Frontal cortex (tissue), 4 donors: ENCODE data around the gene SYNPO. TPM values are rescaled to one million over a fixed set of nuclear protein-coding genes. Genes with fewer than 3 reads are reported as not detected.

Experiments used
- DNase-seq, 2 donors: peaks; one replicate each; pipeline ENCODE4 v3.0.0; 2012; ENCODE audit warnings: low spot score in 2 of 2
- FAIRE-seq: peaks from 2 replicates; lab custom pipeline; 2012; peaks lifted over from hg19 to GRCh38; lab: Jason Lieb, UNC
- total RNA-seq: library from RNA; depleted of rRNA; stranded (reverse); fragments of >200 nt; gene quantifications from one replicate; pipeline ENCODE4 v1.2.3, GENCODE V29; 2014
- donor health status: control.
- donor health status: control.
- donor health status: control.

The SYNPO gene
- total RNA-seq, 1 donor from 2014 or later, result 3.7 TPM

DNA sequence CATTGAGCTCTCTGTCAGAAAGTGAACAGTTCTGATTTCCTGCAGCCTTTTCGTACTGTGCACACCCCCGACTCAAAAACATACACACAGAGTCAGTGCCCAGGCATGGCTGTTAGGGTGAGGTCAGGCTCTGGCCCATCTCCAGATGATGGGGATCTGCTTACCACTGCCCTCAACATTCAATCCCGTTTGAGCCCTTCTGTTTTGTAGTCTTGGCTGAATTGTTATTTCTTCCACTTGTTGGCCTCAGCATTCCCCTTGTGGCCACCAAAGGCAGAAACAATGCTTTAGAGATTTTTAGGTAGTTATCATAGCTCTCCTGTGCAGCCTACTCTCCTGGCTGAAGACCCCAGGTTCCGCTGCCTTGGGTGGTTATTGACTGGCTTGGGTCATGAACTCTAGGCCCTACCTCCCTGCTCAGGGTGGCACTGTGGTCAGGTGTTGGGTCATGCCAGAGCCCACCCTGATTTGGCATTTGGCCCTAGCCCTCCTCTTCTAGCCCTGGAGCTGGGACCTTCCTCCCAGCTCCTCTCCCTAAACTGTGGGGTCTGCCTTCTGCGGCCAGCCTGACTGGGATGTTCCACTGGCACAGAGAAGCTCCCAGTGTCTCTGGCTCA lies 12.8 kb downstream of the SYNPO start:
- DNase-seq, result no peak

DNA sequence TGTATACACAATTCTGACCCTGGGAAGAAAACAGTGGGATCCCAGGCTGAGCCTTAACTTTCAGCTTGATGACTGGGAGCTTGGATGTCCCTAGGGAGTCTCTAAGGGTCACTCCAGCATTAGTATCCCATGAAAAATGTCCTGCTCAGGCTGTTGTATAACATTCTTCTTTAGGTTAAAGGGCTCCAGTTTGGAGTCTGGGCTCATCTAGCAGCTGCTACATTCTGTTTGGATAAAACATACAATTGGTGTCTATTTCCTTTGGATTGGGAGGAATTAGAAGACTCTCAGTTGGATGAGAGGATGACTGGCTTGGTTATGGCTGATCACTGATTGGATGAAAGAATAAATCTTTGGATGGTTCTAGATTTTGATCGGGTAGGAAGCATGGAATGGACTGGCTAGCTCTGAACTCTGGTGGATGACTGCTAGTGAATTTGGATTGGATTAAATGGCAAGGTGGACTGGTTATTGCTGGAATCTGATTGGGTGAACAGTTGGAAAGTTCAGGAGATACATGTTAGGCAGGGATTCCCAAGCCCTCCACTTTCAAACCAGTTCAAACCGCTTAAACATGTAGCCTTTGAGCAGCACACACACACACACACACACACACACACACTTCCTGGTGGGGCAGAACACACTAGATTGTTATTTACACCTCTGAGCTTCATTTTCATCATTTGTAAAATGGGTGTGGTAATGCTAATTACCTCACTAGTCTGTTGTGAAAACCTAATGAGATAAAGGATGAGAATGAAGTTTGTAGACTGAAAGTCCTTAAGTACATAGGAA lies 13.5 kb downstream of the SYNPO start:
- no peak for FAIRE-seq
- no peak for DNase-seq

More for the DNA sequence above, 12.8 kb downstream of the SYNPO start:
- no peak for FAIRE-seq

DNA sequence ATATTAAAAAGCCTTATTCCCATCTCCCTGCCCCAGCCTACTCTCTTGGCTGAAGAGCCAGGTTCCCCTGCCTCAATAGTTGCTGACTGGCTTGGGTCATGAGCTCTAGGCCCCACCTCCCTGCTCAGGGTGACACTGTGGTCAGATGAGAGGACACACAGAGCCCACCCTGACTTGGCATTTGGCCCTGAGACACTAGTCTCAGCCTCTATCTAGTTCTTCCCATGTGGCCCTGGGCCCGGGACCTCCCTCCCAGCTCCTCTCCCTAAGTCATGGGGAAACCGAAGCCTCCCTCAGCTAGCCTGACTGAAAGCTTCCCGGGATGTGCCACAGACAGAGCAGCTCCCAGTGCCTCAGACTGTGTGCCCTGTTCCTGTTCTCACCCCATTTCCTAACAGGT lies 14.8 kb downstream of the SYNPO start:
- DNase-seq, result no peak

DNA sequence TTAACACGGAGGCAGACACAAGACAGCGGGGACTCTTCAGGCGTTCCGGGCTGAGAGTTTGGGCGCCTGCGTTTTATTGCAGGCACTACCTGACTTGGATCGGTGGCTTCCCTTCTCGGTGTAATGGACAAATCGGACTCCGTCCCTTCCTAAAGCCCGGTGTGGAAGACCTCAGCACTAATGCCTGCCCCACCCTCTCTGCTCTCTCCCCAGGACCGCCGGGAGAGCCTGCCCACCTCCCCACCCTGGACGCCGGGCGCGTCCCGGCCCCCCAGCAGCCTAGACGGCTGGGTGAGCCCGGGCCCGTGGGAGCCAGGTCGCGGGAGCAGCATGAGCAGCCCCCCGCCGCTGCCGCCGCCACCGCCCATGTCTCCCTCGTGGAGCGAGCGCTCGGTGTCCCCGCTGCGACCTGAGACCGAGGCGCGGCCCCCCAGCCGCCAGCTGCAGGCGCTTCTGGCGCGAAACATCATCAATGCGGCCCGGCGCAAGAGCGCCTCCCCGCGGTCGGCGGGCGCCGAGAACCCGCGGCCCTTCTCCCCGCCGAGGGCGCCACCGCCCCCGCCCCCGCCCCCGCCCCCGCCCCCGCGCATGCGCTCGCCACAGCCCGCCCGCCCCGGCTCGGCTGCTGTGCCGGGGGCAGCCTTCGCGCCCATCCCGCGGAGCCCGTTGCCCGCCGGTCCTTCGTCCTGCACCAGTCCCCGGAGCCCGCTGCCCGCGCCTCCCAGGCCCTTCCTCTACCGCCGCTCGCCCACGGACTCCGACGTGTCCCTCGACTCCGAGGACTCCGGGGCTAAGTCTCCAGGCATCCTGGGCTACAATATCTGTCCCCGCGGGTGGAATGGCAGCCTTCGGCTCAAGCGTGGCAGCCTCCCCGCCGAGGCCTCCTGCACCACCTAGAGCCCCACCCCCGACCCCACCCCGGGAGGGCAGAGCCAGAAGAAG lies 16.0 kb downstream of the SYNPO start:
- peak; percentile 96 to 97 for DNase-seq
- no peak for FAIRE-seq

More for the DNA sequence above, 14.8 kb downstream of the SYNPO start:
- FAIRE-seq, result no peak

DNA sequence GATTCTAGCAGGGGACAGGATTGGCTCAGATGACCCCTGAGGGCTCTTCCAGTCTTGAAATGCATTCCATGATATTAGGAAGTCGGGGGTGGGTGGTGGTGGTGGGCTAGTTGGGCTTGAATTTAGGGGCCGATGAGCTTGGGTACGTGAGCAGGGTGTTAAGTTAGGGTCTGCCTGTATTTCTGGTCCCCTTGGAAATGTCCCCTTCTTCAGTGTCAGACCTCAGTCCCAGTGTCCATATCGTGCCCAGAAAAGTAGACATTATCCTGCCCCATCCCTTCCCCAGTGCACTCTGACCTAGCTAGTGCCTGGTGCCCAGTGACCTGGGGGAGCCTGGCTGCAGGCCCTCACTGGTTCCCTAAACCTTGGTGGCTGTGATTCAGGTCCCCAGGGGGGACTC lies 17.7 kb downstream of the SYNPO start:
- no peak for FAIRE-seq
- no peak for DNase-seq

DNA sequence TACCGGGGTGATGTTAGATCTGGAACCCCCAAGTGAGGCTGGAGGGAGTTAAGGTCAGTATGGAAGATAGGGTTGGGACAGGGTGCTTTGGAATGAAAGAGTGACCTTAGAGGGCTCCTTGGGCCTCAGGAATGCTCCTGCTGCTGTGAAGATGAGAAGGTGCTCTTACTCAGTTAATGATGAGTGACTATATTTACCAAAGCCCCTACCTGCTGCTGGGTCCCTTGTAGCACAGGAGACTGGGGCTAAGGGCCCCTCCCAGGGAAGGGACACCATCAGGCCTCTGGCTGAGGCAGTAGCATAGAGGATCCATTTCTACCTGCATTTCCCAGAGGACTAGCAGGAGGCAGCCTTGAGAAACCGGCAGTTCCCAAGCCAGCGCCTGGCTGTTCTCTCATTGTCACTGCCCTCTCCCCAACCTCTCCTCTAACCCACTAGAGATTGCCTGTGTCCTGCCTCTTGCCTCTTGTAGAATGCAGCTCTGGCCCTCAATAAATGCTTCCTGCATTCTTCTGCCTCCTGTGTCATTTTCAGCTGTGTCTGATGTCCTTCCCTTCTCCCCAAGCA lies 18.3 kb downstream of the SYNPO start:
- no peak for DNase-seq
- FAIRE-seq, result no peak

DNA sequence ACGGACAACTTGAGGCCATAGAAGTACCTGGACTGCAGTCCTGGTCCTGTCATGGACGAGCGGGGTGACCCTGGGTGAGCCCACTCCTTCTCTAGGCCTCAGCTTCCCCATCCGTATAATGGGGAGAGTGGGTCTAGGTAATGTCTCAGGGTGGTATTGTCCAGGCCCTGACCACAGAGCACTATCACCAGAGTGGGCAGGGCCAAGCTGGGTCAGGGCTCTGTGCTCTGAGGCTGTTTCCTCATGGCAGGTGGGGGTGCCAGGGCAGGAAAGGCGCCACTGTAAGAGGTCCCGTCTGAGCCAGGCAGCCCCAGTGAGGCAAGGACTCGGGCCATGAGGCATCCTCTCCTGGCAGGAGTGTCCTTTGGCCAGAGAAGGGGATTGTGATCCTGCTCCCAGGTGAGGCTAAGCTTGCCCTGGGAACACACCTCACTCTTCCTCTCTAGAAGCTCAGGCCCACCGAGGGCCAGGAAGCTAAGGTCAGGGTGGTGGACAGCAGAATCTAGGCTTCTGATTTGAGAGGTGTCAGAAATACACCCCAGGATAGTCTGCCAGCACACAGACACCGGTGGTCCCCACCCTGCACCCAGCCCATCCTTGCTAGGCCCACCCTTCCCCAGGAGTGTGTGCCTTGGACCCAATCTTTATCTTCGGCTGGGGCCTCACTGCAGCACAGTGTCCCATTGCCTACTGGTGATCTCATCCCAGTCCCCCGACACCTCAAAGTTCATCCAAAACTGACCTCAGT lies 19.1 kb downstream of the SYNPO start:
- FAIRE-seq, result no peak

DNA sequence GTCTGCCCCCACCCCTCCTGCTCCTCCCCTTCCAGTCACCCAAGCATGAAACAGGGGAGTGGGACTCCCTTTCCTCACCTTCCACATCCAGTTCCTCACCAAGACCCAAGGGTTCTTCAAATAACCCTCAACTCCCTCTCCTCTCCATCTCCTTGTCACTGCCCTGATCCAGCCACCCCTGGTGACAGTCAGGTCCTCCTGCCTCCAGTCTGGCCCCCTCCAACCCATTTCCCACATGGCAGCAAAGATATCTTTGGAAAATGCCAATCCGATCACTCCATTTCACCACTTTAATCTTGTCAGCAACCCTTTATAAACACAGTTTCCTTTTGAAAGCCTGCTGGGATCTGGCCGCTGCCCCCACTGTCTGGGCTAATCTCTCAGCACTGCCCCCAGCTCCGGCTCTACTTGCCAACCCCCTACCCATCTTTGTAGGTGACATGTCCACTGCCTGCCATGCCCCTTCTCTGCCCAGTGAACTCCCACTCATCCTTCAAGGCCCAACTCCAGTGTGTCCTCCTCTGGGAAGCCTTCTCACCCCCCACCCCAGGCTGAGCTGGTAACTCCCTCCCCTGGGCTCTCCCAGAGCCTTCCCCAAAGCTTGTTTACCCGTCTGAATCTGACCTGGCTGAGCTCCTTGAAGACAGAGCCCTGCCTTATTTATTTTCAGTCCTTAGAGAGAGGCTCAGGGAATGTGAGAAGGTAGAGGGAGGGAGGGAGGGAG lies 19.8 kb downstream of the SYNPO start:
- DNase-seq, result no peak
- no peak for FAIRE-seq

More for the DNA sequence above, 19.1 kb downstream of the SYNPO start:
- DNase-seq, result no peak

DNA sequence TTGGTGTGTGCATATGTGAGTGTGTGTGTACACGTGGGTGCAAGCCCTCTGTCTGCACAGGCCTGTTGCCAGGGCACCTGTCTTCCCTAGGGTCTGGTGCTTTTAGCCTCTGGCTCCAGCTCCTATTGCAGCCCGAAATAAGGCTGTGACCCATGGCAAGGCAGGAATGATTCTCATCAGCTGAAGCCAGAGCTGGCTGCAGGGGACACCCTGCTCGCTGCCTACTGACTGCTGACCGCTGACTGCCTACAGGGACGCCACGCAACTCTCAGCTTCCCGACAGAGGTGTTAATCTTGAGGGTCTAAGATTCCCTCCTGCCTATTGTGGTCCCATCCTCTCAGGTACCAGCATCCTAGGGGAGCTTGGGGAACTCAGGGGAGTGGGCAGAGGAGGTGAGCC lies 20.6 kb downstream of the SYNPO start, which contains the start of gene MYOZ3:
Gene MYOZ3, plus strand, starts transcription at position 166 of the 400 bp plus-strand sequence. CDS start 1,691 bp downstream, outside the sequence.
- DNase-seq, result no peak
- no peak for FAIRE-seq

DNA sequence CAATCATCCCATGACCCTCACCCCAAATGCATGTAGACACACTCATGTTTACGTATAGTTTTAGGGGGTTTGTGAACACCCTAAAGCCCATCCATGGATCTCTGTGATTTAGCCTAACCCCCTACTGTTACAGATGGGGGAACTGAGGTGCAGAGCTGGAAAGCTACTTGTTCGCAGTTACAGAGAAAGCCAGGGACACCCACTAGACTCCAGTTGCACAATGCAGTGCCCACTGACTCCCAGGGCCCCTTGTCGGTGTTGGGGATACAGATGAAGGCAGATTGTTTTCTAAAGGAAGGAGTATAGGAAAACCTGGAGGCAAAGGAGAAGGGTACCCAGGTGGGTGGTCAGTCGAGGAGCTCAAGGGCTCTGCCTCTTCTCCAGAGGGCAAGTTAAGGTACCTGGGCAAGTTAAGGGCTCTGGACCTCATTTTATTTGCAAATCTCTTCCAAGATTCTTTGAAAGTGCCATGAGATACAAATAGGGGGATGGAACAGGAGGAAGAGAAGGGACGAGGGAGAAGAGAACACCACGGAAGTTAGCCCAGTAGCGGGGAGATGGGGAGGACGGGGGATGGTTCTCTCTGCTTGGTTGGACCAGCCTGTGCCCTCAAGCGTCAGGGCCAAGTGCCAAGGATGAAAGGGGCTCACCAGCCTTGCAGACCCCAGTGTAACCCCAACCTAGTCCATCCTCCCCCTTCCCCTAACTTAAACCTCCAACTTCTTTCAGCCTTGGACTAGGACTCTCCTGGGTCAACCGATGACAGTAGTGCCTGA lies 21.5 kb downstream of the SYNPO start:
- no peak for FAIRE-seq
- no peak for DNase-seq

DNA sequence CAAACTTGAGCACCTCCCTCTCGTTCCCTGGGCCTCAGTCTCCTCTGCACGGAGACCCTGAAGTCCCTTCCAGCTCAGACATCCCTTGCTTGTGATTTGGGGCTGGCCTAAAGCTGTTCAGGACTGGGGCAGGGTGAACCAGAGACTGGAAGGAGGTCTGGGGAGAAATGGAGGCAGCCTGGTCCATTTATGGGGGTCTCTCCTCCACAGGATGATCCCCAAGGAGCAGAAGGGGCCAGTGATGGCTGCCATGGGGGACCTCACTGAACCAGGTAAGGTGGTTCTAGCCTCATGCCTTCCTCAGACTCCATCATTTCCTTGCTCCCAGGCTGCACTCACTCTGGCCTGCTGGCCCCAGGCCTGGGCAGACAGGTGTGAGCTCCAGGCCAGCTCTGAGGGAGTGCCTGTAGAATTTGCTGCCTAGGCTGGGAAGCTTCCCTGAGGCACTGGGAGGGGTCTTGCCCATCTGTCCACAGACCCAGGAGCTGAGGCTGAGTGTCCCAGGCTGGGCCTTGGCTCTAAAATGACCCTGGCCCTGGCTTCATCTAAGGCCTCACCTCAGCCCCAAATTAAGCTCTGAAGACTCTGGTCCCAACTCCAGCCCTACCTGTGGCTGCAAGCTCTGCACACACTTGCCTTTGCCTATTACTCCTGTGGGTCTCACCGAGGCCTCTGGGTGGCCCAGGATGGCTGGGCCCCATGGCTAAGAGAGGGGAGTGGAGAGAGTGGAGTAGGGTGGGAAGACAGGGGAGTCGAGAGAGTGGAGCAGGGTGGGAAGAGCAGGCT lies 22.5 kb downstream of the SYNPO start:
- FAIRE-seq (no peak), DNase-seq (no peak)

DNA sequence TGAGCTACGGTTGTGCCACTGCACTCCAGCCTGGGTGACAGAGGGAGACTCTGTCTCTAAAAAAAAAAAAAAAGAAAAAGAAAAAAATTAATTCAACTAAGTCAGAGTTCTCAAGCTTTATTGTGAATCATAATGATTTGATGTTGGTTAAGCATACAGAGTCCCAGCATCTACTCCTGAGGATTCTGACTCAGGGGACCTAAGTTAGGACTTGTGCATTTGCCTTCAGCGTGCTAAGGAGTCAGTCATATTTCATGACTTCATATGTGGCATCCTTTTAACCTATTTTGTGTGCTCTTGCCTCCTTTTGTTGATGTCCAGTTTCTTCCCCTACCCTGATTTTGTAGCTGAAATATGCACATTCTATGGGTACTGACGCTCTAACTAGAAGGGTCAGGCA lies 23.5 kb downstream of the SYNPO start:
- DNase-seq (no peak), FAIRE-seq (no peak)

DNA sequence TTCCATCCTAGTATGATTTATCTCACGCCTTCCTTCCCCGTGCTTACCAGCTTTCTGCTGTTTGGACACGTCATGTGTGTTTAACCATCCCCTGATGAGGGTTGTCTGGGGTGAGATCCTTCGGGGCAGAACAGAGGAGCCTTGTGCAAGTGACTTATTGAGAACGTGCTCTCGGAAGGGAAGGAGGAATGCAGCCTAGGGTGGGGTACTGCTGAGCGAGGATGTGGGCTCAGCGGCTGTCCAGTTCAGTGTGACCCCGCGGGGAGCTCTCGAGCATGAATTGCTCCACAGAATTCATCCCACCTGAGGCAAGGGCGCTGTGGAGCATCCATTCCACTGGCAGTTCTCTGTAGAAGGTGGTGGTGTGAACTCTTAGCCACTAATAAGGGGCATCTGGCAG lies 24.6 kb downstream of the SYNPO start:
- DNase-seq (no peak), FAIRE-seq (no peak)

DNA sequence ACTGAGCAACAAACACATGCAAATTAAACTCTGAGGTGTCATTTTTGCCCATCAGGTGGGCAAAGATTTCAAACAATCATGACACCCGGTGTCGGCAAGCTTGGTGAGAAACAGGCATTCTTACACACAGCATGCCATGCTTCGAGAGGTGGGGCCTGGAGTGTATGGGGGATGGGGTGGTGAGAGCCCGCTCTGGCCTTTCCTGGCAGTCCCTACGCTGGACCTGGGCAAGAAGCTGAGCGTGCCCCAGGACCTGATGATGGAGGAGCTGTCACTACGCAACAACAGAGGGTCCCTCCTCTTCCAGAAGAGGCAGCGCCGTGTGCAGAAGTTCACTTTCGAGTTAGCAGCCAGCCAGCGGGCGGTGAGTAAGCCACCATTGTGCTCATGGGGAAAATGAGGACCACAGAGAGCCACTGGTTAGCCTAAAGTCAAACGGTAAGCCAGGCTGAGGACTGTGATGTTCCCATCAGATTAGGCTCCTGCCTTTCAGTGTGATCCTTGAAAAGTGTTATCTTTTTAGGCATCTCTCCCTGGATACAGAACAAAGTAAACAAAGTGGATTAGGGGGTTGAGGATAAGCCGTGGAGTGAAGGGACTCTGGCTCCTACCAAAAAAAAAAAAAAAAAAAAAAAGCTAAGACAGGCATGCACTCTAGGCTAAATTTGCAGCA lies 30.0 kb downstream of the SYNPO start:
- FAIRE-seq, result no peak

DNA sequence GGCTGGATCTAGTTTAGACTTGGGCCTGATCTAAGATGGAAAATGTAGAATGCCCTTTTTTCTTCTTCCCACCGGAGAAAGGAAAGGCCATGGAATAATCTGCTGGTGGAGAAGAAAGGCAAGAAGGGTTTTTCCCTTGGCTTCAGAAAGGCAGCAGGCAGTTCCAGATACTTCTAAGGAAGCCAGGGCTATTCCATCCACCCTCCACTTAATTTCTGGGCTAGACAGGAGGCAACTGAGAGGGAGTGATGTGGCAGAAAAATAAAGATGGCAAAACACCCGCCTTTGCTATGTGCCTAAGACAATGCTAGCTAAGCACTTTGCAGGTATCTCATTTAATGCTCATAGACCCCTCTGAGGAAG lies 30.5 kb downstream of the SYNPO start:
- FAIRE-seq (no peak), DNase-seq (peak in 1 of 2 donors; percentile 10)

More for the DNA sequence above, 30.0 kb downstream of the SYNPO start:
- DNase-seq, result peak in 1 of 2 donors; percentile 9

DNA sequence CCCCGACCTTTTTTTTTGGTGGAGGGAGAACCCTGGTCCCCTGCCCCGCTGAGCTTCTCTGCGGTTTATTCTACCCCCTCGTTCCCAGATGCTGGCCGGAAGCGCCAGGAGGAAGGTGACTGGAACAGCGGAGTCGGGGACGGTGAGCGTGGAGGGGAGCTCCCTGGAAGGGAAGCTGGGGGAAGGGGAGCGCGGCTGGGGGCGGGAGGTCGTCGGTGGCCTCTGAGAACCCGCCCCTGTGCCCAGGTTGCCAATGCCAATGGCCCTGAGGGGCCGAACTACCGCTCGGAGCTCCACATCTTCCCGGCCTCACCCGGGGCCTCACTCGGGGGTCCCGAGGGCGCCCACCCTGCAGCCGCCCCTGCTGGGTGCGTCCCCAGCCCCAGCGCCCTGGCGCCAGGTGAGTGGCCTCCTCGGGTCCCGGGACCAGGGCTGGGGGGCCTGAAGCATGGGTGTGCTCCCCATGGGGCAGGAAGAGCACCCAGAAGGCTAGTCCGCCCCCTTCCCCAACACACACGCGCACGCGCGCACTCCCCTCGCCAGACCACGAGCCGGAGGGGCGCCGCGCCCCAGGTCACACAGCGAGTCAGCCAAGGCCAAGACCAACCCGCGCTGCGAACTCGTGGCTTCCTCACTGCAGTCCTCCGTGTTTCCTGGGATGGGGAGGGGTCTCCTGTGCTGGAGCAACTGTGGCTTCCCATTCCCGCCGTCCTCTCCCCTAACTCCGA lies 31.2 kb downstream of the SYNPO start:
- peak in 1 of 2 donors; percentile 16 for DNase-seq
- no peak for FAIRE-seq
